Endothelial cell (in vitro differentiated cells): ENCODE measurements around the gene KIF23. TPM values are rescaled to one million over a fixed set of nuclear protein-coding genes. Genes with fewer than 3 reads are reported as not detected.

ENCODE experiments used
- DNase-seq: peaks from one replicate; pipeline ENCODE4 v3.0.0; 2021; ENCODE audit warnings: low spot score
- H3K27ac Mint-ChIP-seq: one replicate; pipeline ENCODE4 v1.8.0; 2021; ENCODE audit warnings: mixed read lengths, inconsistent platforms; ENCODE audit not compliant: unreplicated experiment
- H3K27me3 Mint-ChIP-seq: one replicate; pipeline ENCODE4 v1.8.0; 2021; ENCODE audit warnings: mild to moderate bottlenecking, moderate library complexity, mixed read lengths, inconsistent platforms; ENCODE audit not compliant: unreplicated experiment
- H3K36me3 Mint-ChIP-seq: one replicate; pipeline ENCODE4 v1.8.0; 2021; ENCODE audit warnings: mild to moderate bottlenecking, low read depth, mixed read lengths, inconsistent platforms; ENCODE audit not compliant: unreplicated experiment
- H3K4me1 Mint-ChIP-seq: one replicate; pipeline ENCODE4 v1.8.0; 2021; ENCODE audit warnings: mild to moderate bottlenecking, mixed read lengths, inconsistent platforms; ENCODE audit not compliant: unreplicated experiment
- H3K4me3 Mint-ChIP-seq: one replicate; pipeline ENCODE4 v1.8.0; 2021; ENCODE audit warnings: mild to moderate bottlenecking, mixed read lengths, inconsistent platforms; ENCODE audit not compliant: unreplicated experiment
- H3K9me3 Mint-ChIP-seq: one replicate; pipeline ENCODE4 v1.8.0; 2021; ENCODE audit warnings: mixed read lengths, inconsistent platforms; ENCODE audit not compliant: unreplicated experiment
- total RNA-seq: library from RNA; stranded (reverse); fragmentation: NEBNext Ultra II Directional; extraction: Animal tissue kit (Norgen Biotek cat#: 25700); gene quantifications from one replicate; pipeline ENCODE4 v1.2.1, GENCODE V29; 2021; ENCODE audit not compliant: unreplicated experiment
- TF ChIP-seq, protein P1 (sequence below): fragments of 200-600 bp; sonication (generic); IDR thresholded peaks from one replicate; pipeline ENCODE4 v1.5.0; 2021; ENCODE audit warnings: antibody characterized with exemption; ENCODE audit not compliant: unreplicated experiment

KIF23 gene
- total RNA-seq, 1 donor from 2014 or later = 9.5 TPM

DNA sequence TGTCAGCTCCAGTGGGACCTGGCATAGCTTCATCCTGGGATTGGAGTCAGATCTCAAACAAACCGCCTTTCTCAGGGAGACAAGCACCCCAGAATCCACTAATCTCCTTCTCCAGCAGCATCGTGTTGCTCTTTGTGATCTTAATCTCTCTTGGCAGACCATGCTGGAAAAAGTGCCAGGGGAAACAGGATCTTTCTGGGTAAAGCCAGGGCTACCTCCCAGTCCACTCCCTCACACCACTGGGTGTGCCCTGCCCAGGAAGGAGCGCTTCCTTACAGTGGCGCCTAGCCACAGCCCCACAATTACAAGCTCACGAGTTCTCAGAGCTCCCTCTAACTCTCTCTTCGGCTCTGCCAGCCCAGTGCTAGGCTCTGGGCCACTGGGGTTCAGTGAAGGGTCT lies 70.7 kb downstream of the KIF23 start:
- no peak for DNase-seq
- no peak overlapping the region for H3K4me3 Mint-ChIP-seq
- TF ChIP-seq, protein P1, sequence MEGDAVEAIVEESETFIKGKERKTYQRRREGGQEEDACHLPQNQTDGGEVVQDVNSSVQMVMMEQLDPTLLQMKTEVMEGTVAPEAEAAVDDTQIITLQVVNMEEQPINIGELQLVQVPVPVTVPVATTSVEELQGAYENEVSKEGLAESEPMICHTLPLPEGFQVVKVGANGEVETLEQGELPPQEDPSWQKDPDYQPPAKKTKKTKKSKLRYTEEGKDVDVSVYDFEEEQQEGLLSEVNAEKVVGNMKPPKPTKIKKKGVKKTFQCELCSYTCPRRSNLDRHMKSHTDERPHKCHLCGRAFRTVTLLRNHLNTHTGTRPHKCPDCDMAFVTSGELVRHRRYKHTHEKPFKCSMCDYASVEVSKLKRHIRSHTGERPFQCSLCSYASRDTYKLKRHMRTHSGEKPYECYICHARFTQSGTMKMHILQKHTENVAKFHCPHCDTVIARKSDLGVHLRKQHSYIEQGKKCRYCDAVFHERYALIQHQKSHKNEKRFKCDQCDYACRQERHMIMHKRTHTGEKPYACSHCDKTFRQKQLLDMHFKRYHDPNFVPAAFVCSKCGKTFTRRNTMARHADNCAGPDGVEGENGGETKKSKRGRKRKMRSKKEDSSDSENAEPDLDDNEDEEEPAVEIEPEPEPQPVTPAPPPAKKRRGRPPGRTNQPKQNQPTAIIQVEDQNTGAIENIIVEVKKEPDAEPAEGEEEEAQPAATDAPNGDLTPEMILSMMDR = no peak
- H3K27me3 Mint-ChIP-seq = no peaks in the 10 kb centered on the region
- H3K27ac Mint-ChIP-seq = no peak overlapping the region
- no peaks in the 10 kb centered on the region for H3K4me1 Mint-ChIP-seq
- no peaks in the 10 kb centered on the region for H3K9me3 Mint-ChIP-seq
- no peaks in the 10 kb centered on the region for H3K36me3 Mint-ChIP-seq

DNA sequence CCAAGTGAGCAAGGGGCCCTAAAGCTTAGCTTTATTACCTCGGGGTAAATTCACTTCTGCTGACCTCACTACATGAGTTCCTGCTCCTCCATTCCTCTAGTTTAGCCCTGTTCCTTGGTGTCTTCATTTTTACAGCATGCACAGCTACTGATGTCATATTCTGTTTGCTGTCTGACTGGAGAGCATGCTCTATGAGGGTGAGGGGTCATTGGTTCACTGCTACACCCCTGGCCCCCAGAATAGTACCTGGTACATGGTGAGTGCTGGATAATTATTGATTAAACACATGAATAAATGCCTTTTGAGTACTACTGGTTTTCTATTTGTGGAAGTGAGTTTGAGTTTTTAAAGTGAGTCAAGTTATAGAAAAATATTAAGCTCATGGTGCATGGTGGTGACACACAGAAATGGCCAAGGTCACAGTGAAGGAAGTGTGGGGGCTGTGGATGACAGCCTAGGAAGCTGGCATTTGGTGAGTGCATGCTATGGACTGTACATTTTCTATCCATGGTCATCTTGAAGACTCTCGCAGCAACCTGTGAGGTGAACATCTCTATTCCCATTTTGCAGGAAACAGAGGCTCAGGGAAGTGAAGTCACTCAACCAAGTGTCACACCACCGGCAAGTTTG lies 72.4 kb downstream of the KIF23 start:
- H3K27me3 Mint-ChIP-seq = no peaks in the 10 kb centered on the region
- no peaks in the 10 kb centered on the region for H3K9me3 Mint-ChIP-seq
- H3K4me3 Mint-ChIP-seq = no peak overlapping the region
- H3K36me3 Mint-ChIP-seq = no peaks in the 10 kb centered on the region
- DNase-seq = no peak
- H3K27ac Mint-ChIP-seq = no peak overlapping the region
- H3K4me1 Mint-ChIP-seq = no peaks in the 10 kb centered on the region
- TF ChIP-seq, protein P1 = no peak

- Mint-ChIP-seq H3K27me3 (no peaks in the 10 kb centered on the region), H3K4me1 (no peaks in the 10 kb centered on the region), H3K4me3 (no peak overlapping the region), H3K36me3 (no peaks in the 10 kb centered on the region), H3K9me3 (no peaks in the 10 kb centered on the region), H3K27ac (no peak overlapping the region)
- TF ChIP-seq, protein P1 = no peak
- no peak for DNase-seq
Observed at GRCh38 chr15:69489073-69489571, 75.0 kb downstream of the KIF23 start.

DNA sequence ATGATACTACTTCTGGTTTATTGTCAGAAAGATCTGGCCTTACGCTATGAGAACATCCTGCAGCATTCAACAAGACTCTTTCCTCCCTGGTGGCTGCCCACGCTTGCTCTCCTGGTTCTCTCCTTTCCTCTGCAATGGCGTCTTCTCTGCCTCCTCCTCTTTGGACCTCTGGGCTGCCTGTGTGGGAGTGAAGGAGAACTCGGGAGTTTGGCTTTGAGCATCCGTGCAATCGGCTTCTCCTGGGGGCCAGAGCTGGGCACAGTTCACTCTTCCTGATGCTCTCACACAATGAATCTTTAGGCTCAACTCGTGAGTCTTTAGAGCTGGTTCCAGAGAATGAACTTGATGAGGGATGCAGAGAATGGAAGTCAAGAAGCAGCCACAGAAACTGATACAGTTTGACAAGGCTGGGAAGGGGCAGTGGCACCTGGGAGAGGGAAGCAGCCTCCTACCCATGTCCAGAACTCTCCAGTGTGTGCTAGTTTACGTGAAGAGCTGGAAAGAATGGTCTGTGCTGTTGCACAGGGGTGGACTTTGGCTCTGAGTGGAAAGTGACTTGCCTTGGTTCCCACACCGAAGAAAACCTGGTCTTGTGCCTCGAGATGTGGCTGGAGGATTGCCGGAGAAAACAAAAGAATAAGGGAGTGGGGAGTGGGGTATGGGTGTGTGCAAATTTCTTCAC lies 76.3 kb downstream of the KIF23 start:
- Mint-ChIP-seq H3K27me3 (no peaks in the 10 kb centered on the region), H3K4me3 (no peak overlapping the region), H3K27ac (no peak overlapping the region), H3K9me3 (no peaks in the 10 kb centered on the region), H3K4me1 (no peaks in the 10 kb centered on the region), H3K36me3 (no peaks in the 10 kb centered on the region)
- TF ChIP-seq, protein P1 = no peak
- DNase-seq = no peak

DNA sequence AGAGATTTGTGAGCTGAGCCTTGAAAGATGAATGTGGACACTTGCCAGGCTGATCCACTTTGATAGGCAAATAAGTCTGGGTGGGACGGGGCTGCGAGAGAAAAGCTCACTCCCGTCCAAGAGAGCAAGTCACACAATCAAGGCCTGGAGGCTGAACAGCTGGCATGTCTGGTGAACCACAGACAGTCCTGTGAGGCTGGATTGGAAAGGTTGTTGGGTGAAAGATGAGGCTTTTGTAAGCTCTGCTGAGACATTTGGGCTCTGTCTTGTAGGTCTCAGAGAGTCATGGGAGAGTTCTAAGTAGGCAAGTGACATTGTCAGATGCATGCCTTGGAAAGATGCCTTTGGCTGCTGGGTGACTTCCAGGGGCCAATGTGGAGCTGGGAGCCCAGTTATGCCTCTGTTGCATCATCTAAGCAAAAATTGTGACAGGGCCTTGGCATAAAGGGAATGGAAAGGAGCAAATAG lies 76.9 kb downstream of the KIF23 start:
- no peak for DNase-seq
- Mint-ChIP-seq H3K4me3 (no peak overlapping the region), H3K4me1 (no peaks in the 10 kb centered on the region), H3K27ac (no peak overlapping the region), H3K9me3 (no peaks in the 10 kb centered on the region), H3K36me3 (no peaks in the 10 kb centered on the region), H3K27me3 (no peaks in the 10 kb centered on the region)
- TF ChIP-seq, protein P1 = no peak
